Renal cortex interstitium (tissue), 11 donors: ENCODE data around the gene PTPN3. TPM values are rescaled to one million over a fixed set of nuclear protein-coding genes. Genes with fewer than 3 reads are reported as not detected.

ENCODE experiments used
- DNase-seq, 11 donors: peaks; one replicate each; pipeline ENCODE4 v3.0.0-alpha.2; 2013; ENCODE audit warnings: low read depth in 9 of 11, low spot score in 4 of 11; ENCODE audit errors: extremely low read depth in 1 of 11
- polyA plus RNA-seq, 3 donors: library from polyadenylated mRNA; unstranded; fragments of 120-200 nt; gene quantifications; one replicate each; pipeline ENCODE4 v1.2.1, GENCODE V29; 2013; ENCODE audit not compliant: insufficient read length in 3 of 3

Gene PTPN3
- polyA plus RNA-seq, 3 donors: 41.1 to 59.7 (median 54.2) TPM

DNA sequence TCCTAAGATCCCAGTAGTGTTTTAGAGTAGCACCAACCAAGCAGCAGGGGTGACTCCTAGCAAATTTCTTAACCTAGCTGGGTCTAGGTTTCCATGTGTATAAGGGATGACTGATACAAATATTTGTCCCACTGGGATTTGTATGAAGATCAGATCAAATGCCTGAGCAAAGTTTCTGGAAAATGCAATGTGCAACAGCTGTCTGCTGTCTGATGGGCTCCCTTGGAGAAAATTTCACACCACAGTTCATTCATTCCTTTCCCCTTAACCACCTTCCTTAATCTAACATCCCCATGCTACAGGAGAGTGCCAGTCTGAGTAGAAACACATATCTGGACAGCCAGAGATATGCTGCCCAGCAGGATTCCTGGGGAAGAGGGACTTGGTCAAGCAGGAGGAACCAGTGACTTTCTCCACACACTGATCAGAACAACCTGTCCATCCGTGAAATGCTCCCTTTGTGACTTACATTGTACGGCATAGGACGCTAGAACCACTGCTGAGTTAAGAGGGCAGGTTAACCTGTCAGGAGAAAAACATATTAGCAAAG lies 53.3 kb downstream of the PTPN3 start:
- DNase-seq: no peak

- DNase-seq: no peak
These were observed 55.4 kb downstream of the PTPN3 start for GRCh38 chr9:109442716-109443115.

- no peak for DNase-seq
These were observed 56.8 kb downstream of the PTPN3 start for GRCh38 chr9:109441296-109441695.

DNA sequence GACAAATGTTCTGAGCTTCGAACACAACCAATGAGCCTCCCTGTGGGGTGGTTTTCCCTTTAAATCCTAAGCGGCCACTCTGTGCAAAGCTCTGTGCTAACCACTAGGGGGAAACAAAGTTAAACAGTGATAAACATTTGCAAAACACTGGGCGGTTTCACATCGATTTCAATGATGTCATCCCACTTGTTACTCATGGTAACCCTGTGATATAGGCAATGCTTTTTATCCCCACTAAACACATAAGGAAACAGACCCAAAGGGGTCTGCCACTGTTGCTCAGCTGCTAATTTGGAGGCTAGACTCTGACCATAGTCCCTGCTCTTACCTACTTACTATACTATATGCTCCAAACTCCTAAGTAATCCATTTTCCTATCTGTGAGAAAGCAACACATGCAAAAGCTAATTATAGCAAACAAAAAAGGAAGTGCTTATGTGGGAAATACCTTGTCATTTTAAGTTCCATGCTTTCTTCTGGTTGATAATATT lies 57.3 kb downstream of the PTPN3 start:
- DNase-seq: peak in 10 of 11 donors; percentile 22 to 58 (median 38)

DNA sequence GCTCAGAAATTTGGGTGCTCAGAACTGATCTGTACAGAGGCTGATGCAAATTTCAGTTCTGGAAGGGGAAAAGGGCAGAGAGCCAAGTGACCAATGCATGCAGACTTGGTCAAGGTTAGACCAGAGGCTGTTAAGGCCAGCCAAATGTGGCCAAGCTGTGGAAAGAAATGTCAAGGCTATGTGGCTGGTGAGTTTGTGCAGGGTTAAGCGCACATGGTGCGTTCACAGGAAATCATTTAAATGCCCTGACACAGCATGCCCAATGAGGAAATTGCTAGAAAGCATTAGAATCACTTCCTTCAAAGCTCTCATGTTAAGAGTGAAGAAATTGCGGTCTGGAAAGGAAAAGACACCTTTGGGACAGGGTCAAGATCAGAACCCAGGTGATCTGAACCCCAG lies 58.0 kb downstream of the PTPN3 start:
- DNase-seq: no peak

GRCh38 chr9:109439378-109440116 lies 58.6 kb downstream of the PTPN3 start:
- no peak for DNase-seq

- DNase-seq: no peak
These were observed 60.8 kb downstream of the PTPN3 start for GRCh38 chr9:109437286-109437685.

- no peak for DNase-seq
These were observed 62.0 kb downstream of the PTPN3 start for GRCh38 chr9:109436071-109436470.

DNA sequence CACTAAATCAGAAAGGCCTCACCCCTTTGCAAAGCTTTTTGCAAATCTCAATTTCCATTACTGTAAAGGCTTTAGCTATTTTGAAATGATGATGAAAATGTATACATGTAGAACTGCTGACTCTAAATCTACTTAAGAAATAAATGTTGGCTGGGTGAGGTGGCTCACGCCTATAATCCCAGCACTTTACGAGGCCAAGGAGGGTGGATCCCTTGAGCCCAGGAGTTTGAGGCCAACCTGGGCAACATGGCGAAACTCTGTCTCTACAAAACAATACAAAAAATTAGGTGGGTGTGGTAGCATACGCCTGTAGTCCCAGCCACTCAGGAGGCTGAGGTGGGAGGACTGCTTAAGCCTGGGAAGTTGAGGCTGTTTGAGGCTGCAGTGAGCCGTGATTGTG lies 64.6 kb downstream of the PTPN3 start:
- no peak for DNase-seq

- no peak for DNase-seq
These were observed 67.9 kb downstream of the PTPN3 start for GRCh38 chr9:109430231-109430630.

GRCh38 chr9:109428854-109429253 lies 69.3 kb downstream of the PTPN3 start:
- no peak for DNase-seq

GRCh38 chr9:109427886-109428285 lies 70.2 kb downstream of the PTPN3 start:
- DNase-seq: no peak

DNA sequence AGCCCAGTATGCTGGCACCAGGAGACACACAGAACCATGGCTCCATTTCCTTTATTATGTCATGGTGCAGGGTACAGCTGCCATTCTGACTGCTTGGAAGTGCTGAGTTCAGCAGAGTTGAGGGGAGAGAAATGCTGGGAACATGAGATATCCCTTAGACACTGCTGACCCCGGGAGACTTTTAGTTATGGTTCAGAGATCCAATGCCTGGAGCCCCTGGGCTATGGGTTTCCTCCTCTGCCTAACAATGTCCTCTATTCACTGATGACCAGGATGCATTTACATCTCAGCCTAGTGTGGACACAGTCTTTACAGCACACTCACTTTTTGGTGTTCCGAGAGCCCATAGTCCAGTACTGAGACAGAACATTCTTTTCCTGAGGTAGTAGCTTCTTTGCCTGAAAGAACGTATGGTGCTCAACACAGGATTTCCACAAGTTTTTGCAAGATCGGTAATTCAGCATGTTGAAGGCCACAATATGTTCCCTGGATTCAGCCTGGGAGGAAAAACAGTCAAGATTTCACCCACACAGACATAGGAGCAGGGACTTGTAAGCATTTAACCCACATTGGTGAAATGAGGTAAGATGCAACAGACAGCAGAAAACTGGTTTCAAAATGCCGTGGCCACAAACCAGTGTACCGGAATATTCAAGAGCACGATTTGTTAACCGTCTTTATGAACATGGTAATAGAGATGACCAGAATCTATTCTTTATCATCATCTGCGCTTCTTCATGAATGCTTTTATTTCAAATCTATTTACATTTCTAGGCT lies 71.3 kb downstream of the PTPN3 start:
- DNase-seq: no peak

- no peak for DNase-seq
These were observed 73.5 kb downstream of the PTPN3 start for GRCh38 chr9:109424618-109425017.

DNA sequence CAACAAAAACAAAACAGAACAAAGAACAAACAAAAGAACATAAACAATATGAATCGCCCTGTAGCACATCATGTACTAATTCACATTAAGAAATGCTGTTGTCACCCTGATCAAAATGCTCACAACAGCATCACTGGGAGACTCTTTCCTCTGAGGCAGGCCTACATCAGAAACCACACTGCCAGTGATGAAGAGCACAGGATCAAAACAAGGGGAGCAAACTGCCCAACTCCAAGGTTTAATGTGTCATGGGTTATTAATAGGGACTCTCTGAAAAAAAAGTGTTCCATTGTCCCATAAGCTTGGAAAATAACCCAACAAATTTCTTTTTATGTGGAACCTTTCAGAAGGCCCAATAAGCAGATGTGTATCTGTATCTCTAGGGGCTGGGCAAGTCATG lies 74.2 kb downstream of the PTPN3 start:
- DNase-seq: no peak

GRCh38 chr9:109422641-109423040 lies 75.5 kb downstream of the PTPN3 start:
- no peak for DNase-seq

GRCh38 chr9:109421026-109421970 lies 76.8 kb downstream of the PTPN3 start:
- DNase-seq: no peak

DNA sequence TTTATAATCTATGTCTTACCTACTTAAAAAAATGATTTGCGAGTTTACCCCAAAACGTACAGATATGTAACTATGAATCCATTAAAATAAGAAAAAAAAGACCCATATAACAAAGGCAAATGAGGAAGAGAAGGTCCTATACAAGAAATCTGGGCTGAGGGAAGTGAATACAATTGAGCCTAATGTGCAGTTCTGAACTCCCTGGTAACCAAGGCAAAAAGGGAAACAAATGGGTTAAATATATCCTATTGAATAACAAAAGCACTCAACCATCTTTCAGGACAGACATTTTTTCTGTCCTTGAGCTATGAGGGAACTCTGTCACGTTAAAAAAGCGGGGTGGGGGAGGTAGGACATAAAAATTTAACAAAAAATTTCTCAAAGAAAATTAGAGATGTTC lies 78.6 kb downstream of the PTPN3 start:
- DNase-seq: no peak

GRCh38 chr9:109418827-109419226 lies 79.3 kb downstream of the PTPN3 start:
- no peak for DNase-seq
